CD4-positive, alpha-beta memory T cell (primary cell): ENCODE data around the gene ZNF559. TPM values are rescaled to one million over a fixed set of nuclear protein-coding genes. Genes with fewer than 3 reads are reported as not detected.
"Not testable (repeated sequence)": the region's sequence is repeated elsewhere in the genome, so short reads cannot be mapped to it uniquely, and the experiment has no call there.

ENCODE experiments used
- CTCF ChIA-PET: fragments of 350-600 bp; sonication (Branson Sonifier 250); formaldehyde crosslinking; loops from one replicate; lab custom pipeline; 2021; ENCODE audit warnings: inconsistent platforms; ENCODE audit not compliant: partially characterized antibody; lab: Charles Lee
- POLR2A ChIA-PET: fragments of 350-600 bp; sonication (Branson Sonifier 250); formaldehyde crosslinking; loops from one replicate; lab custom pipeline; 2021; ENCODE audit not compliant: partially characterized antibody; lab: Charles Lee
- DNase-seq, 5 donors: peaks; one replicate each; pipeline versions ENCODE4 v3.0.0 to v3.0.0-alpha.2; 2020 to 2022; ENCODE audit warnings: mixed read lengths in 1 of 5
- H3K27ac ChIP-seq: one replicate; pipeline ENCODE4 v1.7.0; 2013; ENCODE audit warnings: low read depth, low read length
- H3K27me3 ChIP-seq: 2 replicates; pipeline ENCODE4 v1.7.0; 2013; ENCODE audit warnings: mild to moderate bottlenecking, low read length, moderate library complexity; ENCODE audit not compliant: insufficient read depth
- H3K36me3 ChIP-seq: 2 replicates; pipeline ENCODE4 v1.7.0; 2013; ENCODE audit warnings: mild to moderate bottlenecking, low read length, moderate library complexity; ENCODE audit not compliant: insufficient read depth
- H3K4me1 ChIP-seq: 2 replicates; pipeline ENCODE4 v1.7.0; 2013; ENCODE audit warnings: mild to moderate bottlenecking, low read length, moderate library complexity; ENCODE audit not compliant: insufficient read depth
- H3K4me3 ChIP-seq, 2 donors: one replicate each; pipeline ENCODE4 v1.7.0; 2013; ENCODE audit warnings: low read length in 2 of 2, mild to moderate bottlenecking in 1 of 2
- H3K9me3 ChIP-seq, 2 donors: one replicate each; pipeline ENCODE4 v1.7.0; 2013; ENCODE audit warnings: low read length in 2 of 2, control low read depth in 1 of 2; ENCODE audit not compliant: control insufficient read depth in 1 of 2
- H3K27ac Mint-ChIP-seq, 7 donors: one replicate each; pipeline ENCODE4 v1.8.0; 2020 to 2021; ENCODE audit warnings: mixed read lengths in 7 of 7, mild to moderate bottlenecking in 6 of 7, inconsistent platforms in 3 of 7, moderate library complexity in 3 of 7
- H3K27me3 Mint-ChIP-seq, 2 donors: one replicate each; pipeline ENCODE4 v1.8.0; 2020 to 2021; ENCODE audit warnings: mixed read lengths in 2 of 2
- H3K36me3 Mint-ChIP-seq, 2 donors: one replicate each; pipeline ENCODE4 v1.8.0; 2020 to 2021; ENCODE audit warnings: mixed read lengths in 2 of 2, inconsistent platforms in 1 of 2, mild to moderate bottlenecking in 1 of 2
- H3K4me1 Mint-ChIP-seq, 4 donors: one replicate each; pipeline ENCODE4 v1.8.0; 2020 to 2021; ENCODE audit warnings: mixed read lengths in 4 of 4, mild to moderate bottlenecking in 1 of 4
- H3K4me3 Mint-ChIP-seq, 8 donors: one replicate each; pipeline ENCODE4 v1.8.0; 2020 to 2021; ENCODE audit warnings: mixed read lengths in 8 of 8, mild to moderate bottlenecking in 7 of 8, moderate library complexity in 6 of 8, inconsistent platforms in 3 of 8
- H3K9me3 Mint-ChIP-seq, 8 donors: one replicate each; pipeline ENCODE4 v1.8.0; 2020 to 2021; ENCODE audit warnings: mixed read lengths in 8 of 8, mild to moderate bottlenecking in 5 of 8, inconsistent platforms in 3 of 8, moderate library complexity in 1 of 8
- intact Hi-C: fragments of 100-400 bp; cut with micrococcal nuclease; formaldehyde crosslinking; loops from one replicate; pipeline ENCODE4 v1.15.1; 2023
- polyA plus RNA-seq, 2 donors: library from polyadenylated mRNA; unstranded; fragments of 300-500 nt; fragmentation: Illumina TruSeq; gene quantifications; one replicate each; pipeline ENCODE4 v1.2.3, GENCODE V29; 2021
- total RNA-seq, 2 experiments: library from RNA; stranded (reverse); gene quantifications; one replicate each; pipeline ENCODE4 v1.2.3, GENCODE V29; 2021

Gene ZNF559
- total and polyA plus RNA-seq, 4 experiments from 2014 or later, result 30.1 to 53.5 (median 42.9) TPM

GRCh38 chr19:9322201-9322600, 1.8 kb upstream of the ZNF559 start:
- not testable (repeated sequence) for H3K4me3 ChIP-seq, H3K27ac ChIP-seq, H3K27me3 ChIP-seq, DNase-seq, H3K27me3 Mint-ChIP-seq, H3K36me3 ChIP-seq, H3K9me3 ChIP-seq
- peak overlapping the region in 2 of 7 donors; percentile 12 to 94 for H3K27ac Mint-ChIP-seq
- intact Hi-C loops, result loop anchor here (5.0 to 10.0 kb wide), 2 partner anchors 115 to 487 kb away; partner anchors contain the start of genes MBD3L1, ZNF266 and ZNF558
- peaks cover 15 to 33% (median 20%) of the 10 kb centered on the region in 4 donors for H3K4me1 Mint-ChIP-seq
- H3K4me3 Mint-ChIP-seq, result peak overlapping the region in 5 of 8 donors; percentile 7 to 65 (median 53)
- ChIA-PET CTCF (interaction anchor here (2.8 kb wide), 1 partner anchor 12 kb away, joined by 23 read pairs; the partner anchor contains the start of gene ZNF699), POLR2A (interaction anchor here (3.6 kb wide), 1 partner anchor 12 kb away, joined by 30 read pairs; the partner anchor contains the start of gene ZNF699)
- H3K9me3 Mint-ChIP-seq, result peaks cover 0 to 51% (median 29%) of the 10 kb centered on the region in 8 donors
- H3K4me1 ChIP-seq, result peaks cover 20% of the 10 kb centered on the region
- H3K36me3 Mint-ChIP-seq, result peaks cover 29 to 30% of the 10 kb centered on the region in 2 donors

- H3K36me3 Mint-ChIP-seq, result peaks cover 40 to 41% of the 10 kb centered on the region in 2 donors
- H3K9me3 ChIP-seq, result peaks cover 0 to 6% of the 10 kb centered on the region in 2 donors
- no peaks in the 10 kb centered on the region for H3K27me3 Mint-ChIP-seq
- intact Hi-C loops, result loop anchor here (5.0 to 10.0 kb wide), 2 partner anchors 114 to 489 kb away; partner anchors contain the start of genes MBD3L1, ZNF266 and ZNF558
- DNase-seq, result no peak
- H3K4me3 ChIP-seq, result peak overlapping the region; percentile 62 to 83
- H3K4me1 ChIP-seq, result peaks cover 20% of the 10 kb centered on the region
- peak overlapping the region; percentile 91 to 97 (median 97) for H3K27ac Mint-ChIP-seq
- H3K27ac ChIP-seq, result peak overlapping the region; percentile 67
- ChIA-PET CTCF (interaction anchor here (1.0 to 2.8 kb wide), 3 partner anchors 9 to 16 kb away, joined by 4 to 23 read pairs (median 4); partner anchors contain the start of gene ZNF699), POLR2A (interaction anchor here (0.7 to 3.6 kb wide), 5 partner anchors 14 to 445 kb away, joined by 3 to 30 read pairs (median 3); partner anchors contain the start of genes ZNF699 and ZNF846)
- peak overlapping the region; percentile 88 to 98 (median 95) for H3K4me3 Mint-ChIP-seq
- no peaks in the 10 kb centered on the region for H3K36me3 ChIP-seq
- H3K4me1 Mint-ChIP-seq, result peaks cover 18 to 39% (median 22%) of the 10 kb centered on the region in 4 donors
- H3K27me3 ChIP-seq, result no peaks in the 10 kb centered on the region
- H3K9me3 Mint-ChIP-seq, result peaks cover 2 to 61% (median 37%) of the 10 kb centered on the region in 8 donors
Measured at GRCh38 chr19:9323557-9323918, 441 bp upstream of the ZNF559 start.

GRCh38 chr19:9324584-9324962, 594 bp downstream of the ZNF559 start:
- Mint-ChIP-seq H3K36me3 (peaks cover 49 to 50% of the 10 kb centered on the region in 2 donors), H3K4me3 (peak overlapping the region; percentile 88 to 98 (median 95)), H3K27me3 (no peaks in the 10 kb centered on the region), H3K4me1 (peaks cover 18 to 39% (median 22%) of the 10 kb centered on the region in 4 donors), H3K27ac (peak overlapping the region; percentile 87 to 97 (median 97)), H3K9me3 (peaks cover 2 to 64% (median 47%) of the 10 kb centered on the region in 8 donors)
- peak in 1 of 5 donors; percentile 4 for DNase-seq
- Histone ChIP-seq H3K27ac (peak overlapping the region; percentile 67), H3K36me3 (no peaks in the 10 kb centered on the region), H3K9me3 (peaks cover 0 to 10% of the 10 kb centered on the region in 2 donors), H3K4me1 (peaks cover 20% of the 10 kb centered on the region), H3K27me3 (no peaks in the 10 kb centered on the region), H3K4me3 (peak overlapping the region; percentile 62 to 83)
- ChIA-PET POLR2A (interaction anchor here (1.2 to 3.6 kb wide), 2 partner anchors 15 to 18 kb away, joined by 3 to 30 read pairs; partner anchors contain the start of gene ZNF699), CTCF (interaction anchor here (1.0 to 2.8 kb wide), 2 partner anchors 14 to 17 kb away, joined by 4 to 23 read pairs; partner anchors contain the start of gene ZNF699)
- intact Hi-C loops, result loop anchor here (1.0 to 10.0 kb wide), 3 partner anchors 15 to 490 kb away; partner anchors contain the start of genes MBD3L1, ZNF266, ZNF558 and ZNF699

- POLR2A ChIA-PET, result no interaction called here
- CTCF ChIA-PET, result no interaction called here
- Histone ChIP-seq H3K27me3 (no peaks in the 10 kb centered on the region), H3K9me3 (peaks cover 6 to 37% of the 10 kb centered on the region in 2 donors), H3K4me1 (peaks cover 3% of the 10 kb centered on the region), H3K36me3 (peaks cover 9% of the 10 kb centered on the region), H3K27ac (no peak overlapping the region), H3K4me3 (no peak overlapping the region)
- Mint-ChIP-seq H3K4me1 (peaks cover 2 to 17% (median 10%) of the 10 kb centered on the region in 4 donors), H3K9me3 (peaks cover 0 to 95% (median 77%) of the 10 kb centered on the region in 8 donors), H3K36me3 (peaks cover 80 to 83% of the 10 kb centered on the region in 2 donors), H3K4me3 (peak overlapping the region in 1 of 8 donors; percentile 33), H3K27ac (no peak overlapping the region), H3K27me3 (no peaks in the 10 kb centered on the region)
- DNase-seq, result no peak
- intact Hi-C loops, result loop anchor here (10.0 kb wide), 1 partner anchor 495 kb away; the partner anchor contains the start of genes MBD3L1 and ZNF558
Measured at GRCh38 chr19:9329999-9330398, 6.0 kb downstream of the ZNF559 start.

- CTCF ChIA-PET, result no interaction called here
- DNase-seq, result no peak
- Mint-ChIP-seq H3K9me3 (peaks cover 7 to 98% (median 89%) of the 10 kb centered on the region in 8 donors), H3K27ac (no peak overlapping the region), H3K4me1 (peaks cover 0 to 3% (median under 1%) of the 10 kb centered on the region in 4 donors), H3K27me3 (no peaks in the 10 kb centered on the region), H3K4me3 (no peak overlapping the region), H3K36me3 (peaks cover 76 to 78% of the 10 kb centered on the region in 2 donors)
- H3K9me3 ChIP-seq, result peaks cover 27 to 50% of the 10 kb centered on the region in 2 donors
- no peaks in the 10 kb centered on the region for H3K27me3 ChIP-seq
- intact Hi-C loops, result no loop called here
- POLR2A ChIA-PET, result no interaction called here
- H3K4me1 ChIP-seq, result no peaks in the 10 kb centered on the region
- no peak overlapping the region for H3K27ac ChIP-seq
- peaks cover 31% of the 10 kb centered on the region for H3K36me3 ChIP-seq
- peak overlapping the region in 1 of 2 donors; percentile 2 for H3K4me3 ChIP-seq
Measured at GRCh38 chr19:9342610-9343304, 18.8 kb downstream of the ZNF559 start.

GRCh38 chr19:9345005-9345404, 21.0 kb downstream of the ZNF559 start:
- H3K4me1 Mint-ChIP-seq, result no peaks in the 10 kb centered on the region
- Histone ChIP-seq H3K4me3 (no peak overlapping the region), H3K27me3 (no peaks in the 10 kb centered on the region), H3K36me3 (peaks cover 16% of the 10 kb centered on the region), H3K9me3 (peaks cover 30 to 48% of the 10 kb centered on the region in 2 donors), H3K27ac (no peak overlapping the region), H3K4me1 (no peaks in the 10 kb centered on the region)
- H3K36me3 Mint-ChIP-seq, result peaks cover 70 to 74% of the 10 kb centered on the region in 2 donors
- intact Hi-C loops, result no loop called here
- H3K4me3 Mint-ChIP-seq, result no peak overlapping the region
- H3K27ac Mint-ChIP-seq, result no peak overlapping the region
- H3K9me3 Mint-ChIP-seq, result peaks cover 4 to 98% (median 89%) of the 10 kb centered on the region in 8 donors
- no peaks in the 10 kb centered on the region for H3K27me3 Mint-ChIP-seq
- DNase-seq, result no peak
- ChIA-PET CTCF (no interaction called here), POLR2A (no interaction called here)

- no peaks in the 10 kb centered on the region for H3K4me1 Mint-ChIP-seq
- no peak overlapping the region for H3K4me3 Mint-ChIP-seq
- H3K27ac Mint-ChIP-seq, result no peak overlapping the region
- H3K9me3 ChIP-seq, result peaks cover 17 to 43% of the 10 kb centered on the region in 2 donors
- CTCF ChIA-PET, result no interaction called here
- no peaks in the 10 kb centered on the region for H3K27me3 Mint-ChIP-seq
- no peak overlapping the region for H3K27ac ChIP-seq
- POLR2A ChIA-PET, result no interaction called here
- H3K4me1 ChIP-seq, result no peaks in the 10 kb centered on the region
- no peaks in the 10 kb centered on the region for H3K27me3 ChIP-seq
- no peak for DNase-seq
- no peak overlapping the region for H3K4me3 ChIP-seq
- intact Hi-C loops, result no loop called here
- H3K36me3 Mint-ChIP-seq, result peaks cover 50 to 63% of the 10 kb centered on the region in 2 donors
- peaks cover 4 to 96% (median 85%) of the 10 kb centered on the region in 8 donors for H3K9me3 Mint-ChIP-seq
- H3K36me3 ChIP-seq, result no peaks in the 10 kb centered on the region
Measured at GRCh38 chr19:9348253-9348652, 24.3 kb downstream of the ZNF559 start.
